PC-9 (cell line): ENCODE measurements around the gene ENDOG.
"Not testable (repeated sequence)": the region's sequence is repeated elsewhere in the genome, so short reads cannot be mapped to it uniquely, and the experiment has no call there.

Experiments used
- CTCF ChIP-seq: fragments of 200-600 bp; sonication (generic); conservative IDR thresholded peaks from 2 replicates; pipeline ENCODE4 v1.6.1; 2017; ENCODE audit warnings: mixed run types, antibody characterized with exemption, mild to moderate bottlenecking, moderate library complexity
- EZH2 ChIP-seq: fragments of 200-600 bp; sonication (generic); IDR thresholded peaks from 2 replicates; pipeline ENCODE4 v1.8.0; 2017; ENCODE audit warnings: antibody characterized with exemption, low read depth

GRCh38 chr9:128852646-128853045 is 34.3 kb downstream of the ENDOG start:
- TF ChIP-seq CTCF, EZH2: not testable (repeated sequence)
